Activated naive CD8-positive, alpha-beta T cell treated with anti-CD3 and anti-CD28 coated beads for 36 hours (primary cell): ENCODE measurements around the gene CDK15. TPM values are rescaled to one million over a fixed set of nuclear protein-coding genes. Genes with fewer than 3 reads are reported as not detected.

Experiments used
- DNase-seq: peaks from one replicate; pipeline ENCODE4 v3.0.0; 2021
- H3K27ac Mint-ChIP-seq: one replicate; pipeline ENCODE4 v1.8.0; 2022; ENCODE audit warnings: mild to moderate bottlenecking, moderate library complexity, mixed read lengths
- H3K27me3 Mint-ChIP-seq: one replicate; pipeline ENCODE4 v1.8.0; 2022; ENCODE audit warnings: mild to moderate bottlenecking, mixed read lengths
- H3K36me3 Mint-ChIP-seq: one replicate; pipeline ENCODE4 v1.8.0; 2021; ENCODE audit warnings: mild to moderate bottlenecking, mixed read lengths
- H3K4me1 Mint-ChIP-seq: one replicate; pipeline ENCODE4 v1.8.0; 2021; ENCODE audit warnings: mixed read lengths
- H3K4me3 Mint-ChIP-seq: one replicate; pipeline ENCODE4 v1.8.0; 2022; ENCODE audit warnings: mild to moderate bottlenecking, moderate library complexity, mixed read lengths
- H3K9me3 Mint-ChIP-seq: one replicate; pipeline ENCODE4 v1.8.0; 2022; ENCODE audit warnings: mixed read lengths
- total RNA-seq, 2 experiments: library from RNA; stranded (reverse); gene quantifications; one replicate each; pipeline ENCODE4 v1.2.3, GENCODE V29; 2021

CDK15 gene
- total RNA-seq, 2 experiments from 2014 or later: not detected

GRCh38 chr2:201780674-201781493 is 25.5 kb upstream of the CDK15 start, which contains the start of gene ALS2:
Gene ALS2, minus strand, starts transcription at chr2:201780933. Its CDS starts 12,048 bp downstream, at chr2:201768885.
- Mint-ChIP-seq H3K36me3 (no peaks in the 10 kb centered on the region), H3K27me3 (peaks cover 9% of the 10 kb centered on the region)

GRCh38 chr2:201781557-201782051 is 24.7 kb upstream of the CDK15 start:
- peaks cover 9% of the 10 kb centered on the region for H3K27me3 Mint-ChIP-seq
- peak overlapping the region; percentile 96 for H3K27ac Mint-ChIP-seq
- peaks cover 34% of the 10 kb centered on the region for H3K4me1 Mint-ChIP-seq
- no peaks in the 10 kb centered on the region for H3K36me3 Mint-ChIP-seq
- DNase-seq: no peak
- H3K4me3 Mint-ChIP-seq: peak overlapping the region; percentile 95
- H3K9me3 Mint-ChIP-seq: no peaks in the 10 kb centered on the region

More at GRCh38 chr2:201780674-201781493, 25.5 kb upstream of the CDK15 start, which contains the start of gene ALS2:
- H3K4me1 Mint-ChIP-seq: peaks cover 34% of the 10 kb centered on the region
- H3K27ac Mint-ChIP-seq: peak within 1 kb of the TSS; percentile 96
- DNase-seq: peak; percentile 94
- no peaks in the 10 kb centered on the region for H3K9me3 Mint-ChIP-seq
- H3K4me3 Mint-ChIP-seq: peak within 1 kb of the TSS; percentile 95

- H3K27ac Mint-ChIP-seq: no peak overlapping the region
- no peak overlapping the region for H3K4me3 Mint-ChIP-seq
- peaks cover 9% of the 10 kb centered on the region for H3K27me3 Mint-ChIP-seq
- H3K4me1 Mint-ChIP-seq: peaks cover 19% of the 10 kb centered on the region
- DNase-seq: no peak
- no peaks in the 10 kb centered on the region for H3K36me3 Mint-ChIP-seq
- no peaks in the 10 kb centered on the region for H3K9me3 Mint-ChIP-seq
Measured at GRCh38 chr2:201784563-201784962, 21.8 kb upstream of the CDK15 start.

- Mint-ChIP-seq H3K4me1 (peaks cover 14% of the 10 kb centered on the region), H3K36me3 (no peaks in the 10 kb centered on the region), H3K4me3 (no peak overlapping the region), H3K27me3 (peaks cover 9% of the 10 kb centered on the region), H3K9me3 (no peaks in the 10 kb centered on the region), H3K27ac (no peak overlapping the region)
- DNase-seq: no peak
Measured at GRCh38 chr2:201785135-201785534, 21.2 kb upstream of the CDK15 start.

GRCh38 chr2:201786471-201786870 is 19.9 kb upstream of the CDK15 start:
- Mint-ChIP-seq H3K4me3 (no peak overlapping the region), H3K27me3 (peaks cover 9% of the 10 kb centered on the region), H3K36me3 (no peaks in the 10 kb centered on the region), H3K4me1 (peaks cover 8% of the 10 kb centered on the region), H3K9me3 (no peaks in the 10 kb centered on the region), H3K27ac (no peak overlapping the region)
- no peak for DNase-seq

- no peak overlapping the region for H3K4me3 Mint-ChIP-seq
- no peaks in the 10 kb centered on the region for H3K36me3 Mint-ChIP-seq
- H3K27ac Mint-ChIP-seq: no peak overlapping the region
- H3K9me3 Mint-ChIP-seq: no peaks in the 10 kb centered on the region
- H3K27me3 Mint-ChIP-seq: peaks cover 7% of the 10 kb centered on the region
- DNase-seq: no peak
- H3K4me1 Mint-ChIP-seq: no peaks in the 10 kb centered on the region
Measured at GRCh38 chr2:201788371-201788770, 18.0 kb upstream of the CDK15 start.

GRCh38 chr2:201789395-201789794 is 16.9 kb upstream of the CDK15 start:
- no peak for DNase-seq
- no peaks in the 10 kb centered on the region for H3K36me3 Mint-ChIP-seq
- H3K27me3 Mint-ChIP-seq: peaks cover 3% of the 10 kb centered on the region
- H3K4me3 Mint-ChIP-seq: no peak overlapping the region
- H3K9me3 Mint-ChIP-seq: no peaks in the 10 kb centered on the region
- no peak overlapping the region for H3K27ac Mint-ChIP-seq
- no peaks in the 10 kb centered on the region for H3K4me1 Mint-ChIP-seq

GRCh38 chr2:201790291-201790690 is 16.0 kb upstream of the CDK15 start:
- Mint-ChIP-seq H3K27ac (no peak overlapping the region), H3K36me3 (no peaks in the 10 kb centered on the region), H3K27me3 (peaks cover 3% of the 10 kb centered on the region), H3K4me3 (no peak overlapping the region), H3K9me3 (no peaks in the 10 kb centered on the region), H3K4me1 (no peaks in the 10 kb centered on the region)
- DNase-seq: no peak

- H3K4me3 Mint-ChIP-seq: no peak overlapping the region
- no peak overlapping the region for H3K27ac Mint-ChIP-seq
- no peak for DNase-seq
- H3K9me3 Mint-ChIP-seq: no peaks in the 10 kb centered on the region
- no peaks in the 10 kb centered on the region for H3K36me3 Mint-ChIP-seq
- no peaks in the 10 kb centered on the region for H3K4me1 Mint-ChIP-seq
- peaks cover 3% of the 10 kb centered on the region for H3K27me3 Mint-ChIP-seq
Measured at GRCh38 chr2:201790989-201791388, 15.3 kb upstream of the CDK15 start.

- H3K27ac Mint-ChIP-seq: no peak overlapping the region
- no peak for DNase-seq
- no peaks in the 10 kb centered on the region for H3K9me3 Mint-ChIP-seq
- peaks cover 3% of the 10 kb centered on the region for H3K27me3 Mint-ChIP-seq
- H3K4me1 Mint-ChIP-seq: peaks cover 2% of the 10 kb centered on the region
- H3K4me3 Mint-ChIP-seq: no peak overlapping the region
- no peaks in the 10 kb centered on the region for H3K36me3 Mint-ChIP-seq
Measured at GRCh38 chr2:201793631-201794030, 12.7 kb upstream of the CDK15 start.

- Mint-ChIP-seq H3K4me1 (peaks cover 2% of the 10 kb centered on the region), H3K27ac (no peak overlapping the region), H3K27me3 (peaks cover 3% of the 10 kb centered on the region), H3K36me3 (no peaks in the 10 kb centered on the region), H3K4me3 (no peak overlapping the region), H3K9me3 (no peaks in the 10 kb centered on the region)
- DNase-seq: no peak
Measured at GRCh38 chr2:201794294-201794693, 12.0 kb upstream of the CDK15 start.

GRCh38 chr2:201795607-201796477 is 10.5 kb upstream of the CDK15 start:
- no peaks in the 10 kb centered on the region for H3K9me3 Mint-ChIP-seq
- no peak overlapping the region for H3K27ac Mint-ChIP-seq
- peaks cover 2% of the 10 kb centered on the region for H3K4me1 Mint-ChIP-seq
- H3K36me3 Mint-ChIP-seq: no peaks in the 10 kb centered on the region
- no peak overlapping the region for H3K4me3 Mint-ChIP-seq
- peaks cover 6% of the 10 kb centered on the region for H3K27me3 Mint-ChIP-seq
- no peak for DNase-seq

GRCh38 chr2:201796478-201796865 is 9.9 kb upstream of the CDK15 start:
- no peak overlapping the region for H3K4me3 Mint-ChIP-seq
- no peaks in the 10 kb centered on the region for H3K9me3 Mint-ChIP-seq
- H3K27ac Mint-ChIP-seq: no peak overlapping the region
- no peak for DNase-seq
- H3K4me1 Mint-ChIP-seq: peaks cover 2% of the 10 kb centered on the region
- H3K36me3 Mint-ChIP-seq: no peaks in the 10 kb centered on the region
- H3K27me3 Mint-ChIP-seq: peaks cover 10% of the 10 kb centered on the region

- Mint-ChIP-seq H3K4me3 (no peak overlapping the region), H3K9me3 (no peaks in the 10 kb centered on the region), H3K27ac (no peak overlapping the region), H3K36me3 (no peaks in the 10 kb centered on the region), H3K4me1 (peaks cover 2% of the 10 kb centered on the region), H3K27me3 (peaks cover 12% of the 10 kb centered on the region)
- no peak for DNase-seq
Measured at GRCh38 chr2:201797175-201797840, 9.0 kb upstream of the CDK15 start.
